ENCODE results near the gene IL10RA.
"Not testable (repeated sequence)": the region's sequence is repeated elsewhere in the genome, so short reads cannot be mapped to it uniquely, and the experiment has no call there.

IL10RA gene

DNA sequence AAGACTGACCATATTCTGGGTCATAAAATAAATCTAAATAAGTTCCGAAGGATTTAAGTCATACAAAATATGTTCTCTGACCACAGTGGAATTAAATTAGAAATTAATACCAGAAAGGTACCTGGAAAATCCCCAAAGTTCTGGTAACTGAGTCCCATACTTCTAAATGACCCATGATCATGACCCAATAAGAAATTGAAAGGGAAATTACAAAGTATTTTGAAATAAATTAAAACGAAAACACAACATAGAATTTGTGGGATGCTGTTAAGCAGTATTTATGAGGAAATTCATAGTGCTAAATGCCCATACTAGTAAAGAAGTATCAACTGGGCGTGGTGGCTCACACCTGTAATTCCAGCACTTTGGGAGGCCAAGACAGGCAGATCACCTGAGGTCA, 23.4 kb upstream of the IL10RA start:
- no peak for DNase-seq

DNA sequence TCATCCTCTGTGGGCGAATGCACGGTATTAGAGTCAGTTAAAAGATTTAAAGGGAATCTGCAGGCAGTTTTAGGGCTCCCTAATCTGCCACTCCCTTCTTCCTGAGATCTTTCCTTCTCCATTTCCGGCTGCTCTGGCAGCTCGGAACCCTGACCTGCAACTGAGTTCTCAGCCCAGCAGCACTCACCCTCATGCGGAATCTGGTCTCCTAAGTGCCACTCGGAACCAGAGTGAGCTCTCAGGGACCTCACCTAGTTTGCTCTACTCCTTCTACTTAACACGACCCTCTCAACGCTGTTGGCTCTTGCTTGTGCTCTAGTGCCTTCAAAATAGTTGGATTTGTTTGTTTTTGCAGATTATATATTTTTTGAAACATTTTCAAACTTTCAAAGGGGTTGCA, 19.3 kb upstream of the IL10RA start:
- DNase-seq = no peak

DNA sequence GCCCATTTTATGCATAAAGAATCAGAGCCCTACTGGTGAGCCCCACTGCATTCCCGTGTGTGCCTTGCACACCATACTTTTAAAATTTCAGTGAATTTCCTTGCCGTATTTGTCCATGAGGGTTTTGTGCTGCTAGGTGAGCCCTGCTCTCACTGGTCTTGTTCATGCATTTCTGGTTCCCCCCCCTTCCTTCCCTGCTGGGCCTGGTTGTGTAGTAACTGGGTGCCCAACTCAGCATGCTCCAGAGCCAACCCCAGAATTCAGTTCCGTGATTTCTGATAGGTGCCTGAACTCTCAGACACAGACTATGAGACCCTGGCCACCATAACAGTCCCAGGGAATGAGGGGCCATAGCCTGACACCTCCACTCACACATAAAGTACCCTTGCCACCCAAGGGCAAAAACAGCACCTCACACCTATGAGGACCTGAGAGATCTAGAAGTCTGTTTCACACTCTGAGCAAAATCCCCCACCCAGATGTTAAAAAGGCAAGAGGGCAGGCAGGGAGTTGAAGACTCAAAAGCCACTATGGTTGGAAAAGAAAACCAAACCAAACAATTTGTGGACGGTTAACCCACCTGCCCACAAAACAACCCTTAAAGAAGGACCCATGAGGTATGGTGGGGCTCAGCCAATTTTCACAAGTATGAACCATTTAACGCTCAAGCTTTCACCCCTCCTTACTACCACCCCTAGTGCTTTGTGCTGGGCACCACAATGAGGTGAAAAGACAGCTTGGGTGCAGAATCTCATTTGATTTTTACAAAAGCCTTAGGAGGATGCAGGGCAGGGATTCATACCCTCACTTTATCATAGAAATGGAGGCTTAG, 16.8 kb upstream of the IL10RA start:
- DNase-seq = no peak

DNA sequence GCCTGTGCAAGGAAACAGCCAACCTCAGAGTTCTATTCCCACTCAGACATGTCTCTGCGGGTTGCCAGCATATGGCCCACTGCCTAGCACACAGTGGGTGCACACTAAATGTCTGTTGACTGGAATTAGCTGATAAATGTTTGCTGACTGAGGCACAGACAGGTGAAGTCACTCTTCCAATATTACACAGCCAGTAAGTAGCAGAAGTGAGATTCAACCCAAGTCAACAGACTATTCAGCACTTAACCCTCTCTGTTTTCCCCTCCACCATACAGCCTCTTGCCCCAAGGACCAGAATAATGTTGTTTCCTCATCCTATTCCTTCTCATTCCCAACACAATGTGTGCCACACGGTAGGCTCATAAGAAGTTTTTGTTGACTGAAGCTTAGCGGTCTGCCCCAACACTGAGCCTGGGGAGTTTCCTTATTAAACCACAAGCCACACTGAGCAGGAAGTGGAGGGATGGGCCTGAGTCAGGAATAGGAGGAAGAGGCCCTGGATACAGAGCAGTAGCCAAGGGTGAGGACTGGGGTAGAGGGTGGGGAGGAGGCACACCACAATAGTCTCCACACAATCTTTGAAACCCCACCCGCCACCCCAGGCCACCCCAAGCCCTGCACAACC, 15.7 kb upstream of the IL10RA start:
- DNase-seq = no peak

DNA sequence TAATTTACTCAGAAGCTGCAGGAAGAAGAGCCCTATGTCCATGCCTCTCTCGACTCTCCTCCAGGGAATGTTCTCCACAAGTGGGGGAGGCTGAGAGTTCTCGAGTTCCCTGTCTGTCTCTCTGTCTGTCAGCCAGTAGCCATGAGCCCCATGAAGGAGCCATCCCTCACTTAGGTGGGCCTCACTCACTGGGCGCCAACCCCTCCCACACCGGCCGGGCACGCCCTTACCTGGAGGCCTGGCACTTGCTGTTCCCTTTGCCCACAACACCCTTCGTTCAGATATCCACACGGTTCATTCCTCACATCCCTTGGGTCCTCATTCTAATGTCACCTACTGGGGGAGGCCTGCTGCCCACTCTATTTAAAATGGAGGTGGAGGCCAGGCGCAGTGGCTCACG, 14.2 kb upstream of the IL10RA start:
- no peak for DNase-seq

DNA sequence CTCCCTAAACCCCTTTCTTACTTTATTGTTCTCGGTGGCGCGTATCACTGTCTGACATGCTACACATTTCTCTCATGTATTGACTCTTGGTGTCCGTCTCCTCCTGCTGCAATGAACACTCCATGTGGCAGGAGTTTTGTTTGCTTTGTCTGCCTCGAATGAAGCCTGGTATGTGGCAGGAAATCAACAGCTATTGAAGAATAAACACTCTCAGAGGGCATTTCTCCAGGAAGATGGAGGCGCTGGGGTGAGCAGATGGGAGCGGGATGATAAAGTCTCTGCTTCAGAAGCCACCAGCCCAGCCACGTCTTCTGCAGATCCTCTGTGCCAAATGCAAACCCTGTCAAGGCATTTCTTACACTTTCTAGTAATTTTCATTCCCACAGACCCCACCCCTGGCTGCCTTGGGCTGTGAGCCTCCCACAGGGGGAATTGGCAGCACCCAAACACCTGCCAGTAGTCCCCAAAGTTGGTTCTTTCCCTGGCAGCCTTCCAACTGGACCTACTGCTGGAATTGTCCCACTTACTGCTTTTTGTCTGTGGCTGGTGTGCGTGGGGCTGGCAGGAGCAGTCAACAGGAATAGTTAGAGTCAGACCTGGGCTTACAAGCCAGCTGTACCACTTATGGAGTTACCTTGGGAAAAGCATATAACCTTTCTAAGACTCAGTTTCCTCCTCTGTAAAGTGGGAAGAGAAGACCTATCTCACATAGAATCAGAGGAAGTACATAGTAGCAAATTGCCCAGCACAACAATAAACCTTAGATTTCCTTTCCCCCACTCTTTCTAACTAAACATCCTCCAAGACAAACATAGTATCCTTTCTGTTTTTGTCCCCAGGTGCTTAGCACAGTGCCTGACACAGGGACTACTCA, 13.3 kb upstream of the IL10RA start:
- DNase-seq = no peak

DNA sequence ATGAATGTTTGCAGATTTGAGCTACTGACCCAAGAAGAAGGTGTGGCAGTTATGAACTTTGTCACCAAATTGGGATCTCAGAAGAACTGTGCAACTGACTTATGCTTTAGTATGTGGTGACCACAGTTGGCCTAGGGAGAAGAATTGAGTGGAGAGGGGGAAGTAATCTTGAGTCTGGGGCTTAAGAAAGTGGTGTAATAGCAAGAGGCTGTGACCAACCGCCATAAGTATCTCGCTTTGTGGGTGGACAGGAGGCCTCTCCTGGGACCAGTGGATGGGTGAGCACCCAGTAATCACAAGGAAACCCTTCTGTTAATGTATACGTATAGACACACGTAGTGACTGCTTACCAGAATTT, 12.7 kb upstream of the IL10RA start:
- no peak for DNase-seq

DNA sequence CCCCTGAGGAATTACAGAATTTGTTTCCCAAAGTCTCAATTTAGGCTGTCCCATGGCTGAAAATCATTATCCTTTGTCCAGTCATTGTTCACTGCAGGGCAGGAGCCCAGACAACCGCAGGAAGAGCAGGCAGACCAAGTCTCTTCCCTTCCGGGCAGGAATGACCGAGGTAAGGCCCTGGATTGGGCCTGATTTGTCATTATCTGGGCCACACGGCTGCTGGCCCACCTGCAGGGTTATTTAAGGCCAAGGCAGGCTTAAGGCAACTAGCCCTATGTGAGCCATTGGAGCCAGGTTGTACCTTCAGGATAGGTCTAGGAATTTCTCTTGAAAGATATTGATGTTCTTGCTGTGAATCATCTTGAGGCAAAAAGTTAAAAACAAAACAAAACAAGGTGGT, 9.7 kb upstream of the IL10RA start:
- DNase-seq = no peak

DNA sequence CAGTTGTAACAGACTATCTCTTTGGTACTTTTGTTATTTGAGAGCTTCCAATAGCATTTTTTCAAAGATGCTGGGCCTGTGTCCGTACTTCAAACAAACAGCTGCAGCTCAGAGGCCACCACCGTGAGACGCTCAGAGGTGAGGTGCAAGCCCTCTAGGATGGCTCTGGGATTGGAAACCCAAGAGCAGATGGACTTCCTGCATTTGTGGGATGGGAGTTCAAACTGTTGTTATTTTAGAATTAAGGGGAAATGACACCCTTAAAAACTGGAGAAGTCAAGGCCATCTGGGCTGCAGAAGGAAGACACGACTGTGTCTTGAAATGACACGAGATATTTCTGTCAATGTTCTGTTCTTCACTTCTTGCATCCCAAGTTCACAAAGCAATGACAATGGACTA, 9.2 kb upstream of the IL10RA start:
- DNase-seq = no peak

DNA sequence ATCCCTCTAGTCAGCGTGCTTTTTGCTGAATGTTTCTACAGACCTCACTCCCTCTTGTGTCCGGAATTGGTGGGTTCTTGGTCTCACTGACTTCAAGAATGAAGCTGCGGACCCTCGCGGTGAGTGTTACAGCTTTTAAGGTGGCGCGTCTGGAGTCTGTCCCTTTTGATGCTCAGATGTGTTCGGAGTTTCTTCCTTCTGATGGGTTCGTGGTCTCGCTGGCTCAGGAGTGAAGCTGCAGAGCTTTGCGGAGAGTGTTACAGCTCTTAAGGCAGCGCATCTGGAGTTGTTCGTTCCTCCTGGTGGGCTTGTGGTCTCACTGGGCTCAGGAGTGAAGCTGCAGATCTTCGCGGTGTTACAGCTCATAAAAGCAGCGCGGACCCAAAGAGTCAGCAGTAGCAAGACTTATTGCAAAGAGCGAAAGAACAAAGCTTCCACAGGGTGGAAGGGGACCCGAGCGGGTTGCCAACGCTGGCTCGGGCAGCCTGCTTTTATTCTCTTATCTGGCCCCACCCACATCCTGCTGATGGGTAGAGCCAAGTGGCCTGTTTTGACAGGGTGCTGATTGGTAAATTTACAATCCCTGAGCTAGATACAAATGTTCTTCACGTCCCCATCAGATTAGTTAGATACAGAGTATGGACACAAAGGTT, 8.5 kb upstream of the IL10RA start:
- DNase-seq = not testable (repeated sequence)

DNA sequence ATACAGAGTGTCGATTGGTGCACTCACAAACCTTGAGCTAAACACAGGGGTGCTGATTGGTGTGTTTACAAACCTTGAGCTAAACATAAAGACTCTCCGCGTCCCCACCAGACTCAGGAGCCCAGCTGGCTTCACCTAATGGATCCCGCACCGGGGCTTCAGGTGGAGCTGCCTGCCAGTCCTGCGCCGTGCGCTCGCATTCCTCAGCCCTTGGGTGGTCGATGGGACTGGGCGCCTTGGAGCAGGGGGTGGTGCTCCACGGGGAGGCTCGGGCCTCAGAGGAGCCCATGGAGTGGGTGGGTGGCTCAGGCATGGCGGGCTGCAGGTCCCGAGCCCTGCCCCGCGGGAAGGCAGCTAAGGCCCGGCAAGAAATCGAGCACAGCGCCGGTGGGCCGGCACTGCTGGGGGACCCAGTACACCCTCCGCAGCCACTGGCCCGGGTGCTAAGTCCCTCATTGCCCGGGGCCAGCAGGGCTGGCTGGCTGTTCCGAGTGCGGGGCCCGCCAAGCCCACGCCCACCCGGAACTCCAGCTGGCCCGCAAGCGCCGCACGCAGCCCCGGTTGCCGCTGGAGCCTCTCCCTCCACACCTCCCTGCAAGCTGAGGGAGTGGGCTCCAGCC, 7.8 kb upstream of the IL10RA start:
- DNase-seq = not testable (repeated sequence)

DNA sequence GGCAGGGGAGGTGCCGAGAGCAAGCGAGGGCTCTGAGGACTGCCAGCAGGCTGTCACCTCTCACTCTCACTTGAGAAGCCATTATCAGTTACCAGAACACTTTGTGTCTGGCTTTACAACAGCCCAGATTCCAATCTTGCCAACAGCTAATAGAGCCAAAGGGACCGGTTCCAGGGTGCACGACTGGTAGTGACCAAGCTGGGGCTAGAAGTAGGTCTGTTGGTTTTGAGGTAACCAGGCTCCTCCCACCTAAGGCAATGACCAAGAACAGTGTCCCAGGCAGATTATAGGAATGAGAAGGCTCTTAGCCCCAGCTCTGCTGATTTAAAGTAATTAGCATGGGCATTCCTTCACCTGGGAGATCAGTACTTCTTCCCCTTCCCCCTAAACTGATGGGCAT, 7.2 kb upstream of the IL10RA start:
- no peak for DNase-seq

DNA sequence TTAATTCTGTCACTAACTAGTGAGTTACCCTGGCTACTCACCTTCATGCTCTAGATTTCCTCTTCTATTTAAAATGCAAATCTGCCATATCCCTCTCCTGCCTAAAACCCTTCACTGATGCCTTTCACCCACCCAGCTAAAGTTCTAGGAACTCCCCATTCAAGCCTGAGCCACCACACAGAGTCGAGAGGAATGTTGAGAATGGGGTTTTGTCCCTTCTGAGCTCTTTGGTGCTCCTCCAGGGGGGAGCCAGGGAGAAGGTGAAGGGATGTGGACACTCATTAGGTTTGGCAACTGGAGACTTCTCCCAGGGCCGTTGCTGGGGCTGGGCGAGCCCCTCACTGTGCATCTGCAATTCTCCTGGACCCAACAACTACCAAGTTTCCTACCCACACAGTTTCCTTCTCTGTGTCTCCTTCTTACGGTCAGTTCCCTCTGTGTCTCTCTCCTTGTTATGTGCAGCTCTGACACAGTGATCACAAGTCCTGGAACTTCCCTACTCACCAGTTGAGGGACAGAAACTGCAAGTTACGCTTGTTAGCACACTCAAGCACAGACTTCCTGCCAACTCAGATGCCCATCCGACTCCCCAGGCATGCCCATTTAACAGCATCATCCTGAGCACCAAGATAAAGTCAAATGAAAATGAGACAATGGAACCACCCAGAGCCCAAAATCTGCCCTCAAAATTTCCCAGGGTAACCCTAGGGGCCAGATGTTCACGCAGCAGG, 6.5 kb upstream of the IL10RA start:
- DNase-seq = no peak

DNA sequence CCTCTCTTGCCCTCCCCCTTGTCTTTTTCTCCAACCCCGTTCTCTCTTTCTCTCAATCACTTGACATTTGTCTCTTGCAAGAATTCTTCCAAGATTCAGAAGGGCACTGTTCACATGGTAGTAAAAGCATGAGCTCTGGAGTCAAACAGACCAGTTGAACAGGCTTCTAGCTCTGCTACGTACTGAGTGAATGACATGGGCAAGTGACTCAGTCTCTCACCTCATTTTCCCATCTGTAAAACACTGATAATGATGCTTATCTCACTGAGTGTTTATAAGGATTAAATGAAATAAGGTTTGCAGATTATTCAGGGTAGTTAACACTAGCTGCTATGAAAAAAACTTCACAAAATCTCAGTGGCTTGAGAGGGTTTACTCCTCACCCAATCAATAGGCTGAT, 5.9 kb upstream of the IL10RA start:
- no peak for DNase-seq

DNA sequence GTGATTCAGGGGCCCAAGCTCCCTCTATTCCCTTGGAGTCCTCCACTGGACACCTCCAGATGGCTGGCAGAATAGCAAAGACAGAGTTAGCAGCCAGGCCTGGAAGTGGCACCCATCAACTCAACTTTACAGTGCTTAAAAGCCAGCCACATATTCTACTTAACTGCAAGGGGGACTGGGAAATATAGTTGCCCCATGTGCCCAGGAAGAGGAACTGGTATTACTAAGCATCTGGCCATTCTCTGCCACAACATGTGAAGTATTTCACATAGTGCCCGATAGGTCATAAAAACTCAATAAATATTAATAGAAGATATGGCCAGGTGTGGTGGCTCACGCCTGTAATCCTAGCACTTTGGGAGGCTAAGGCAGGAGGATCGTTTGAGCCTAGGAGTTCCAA, 5.5 kb upstream of the IL10RA start:
- no peak for DNase-seq

DNA sequence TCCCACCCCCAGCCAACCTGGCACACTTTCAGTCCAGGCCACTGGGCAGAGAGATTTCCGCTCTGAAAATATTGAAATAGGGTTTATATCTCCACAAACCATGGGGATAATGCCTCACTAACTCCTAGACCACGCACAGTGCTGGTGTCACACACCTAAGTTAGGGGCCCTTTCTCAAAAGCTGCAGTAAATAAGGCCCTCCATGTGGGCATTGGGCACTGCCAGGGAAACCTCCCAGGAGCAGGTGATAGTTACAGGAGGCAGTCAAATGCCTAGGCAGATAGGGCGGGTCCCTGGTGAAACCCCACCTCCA, 3.1 kb upstream of the IL10RA start:
- DNase-seq = no peak

DNA sequence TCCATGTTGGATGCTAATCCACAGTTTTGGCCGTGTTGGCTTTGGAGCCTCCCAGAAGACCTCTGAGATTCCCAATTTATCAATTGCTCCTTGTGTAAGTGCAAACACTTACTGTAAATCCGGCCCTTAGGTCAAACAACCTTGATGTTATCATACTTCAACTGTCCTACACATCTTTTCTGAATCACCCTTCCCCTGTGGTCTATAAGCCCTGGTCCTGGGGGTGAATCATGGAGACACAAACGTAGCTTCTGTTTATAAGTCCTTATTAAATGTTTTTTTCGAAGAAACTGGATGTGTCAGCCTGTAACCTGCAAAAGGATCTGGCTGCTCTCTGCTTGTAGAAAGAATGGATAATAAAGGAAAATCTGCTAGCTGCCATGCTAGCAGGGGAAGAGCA, 1.7 kb upstream of the IL10RA start:
- no peak for DNase-seq

DNA sequence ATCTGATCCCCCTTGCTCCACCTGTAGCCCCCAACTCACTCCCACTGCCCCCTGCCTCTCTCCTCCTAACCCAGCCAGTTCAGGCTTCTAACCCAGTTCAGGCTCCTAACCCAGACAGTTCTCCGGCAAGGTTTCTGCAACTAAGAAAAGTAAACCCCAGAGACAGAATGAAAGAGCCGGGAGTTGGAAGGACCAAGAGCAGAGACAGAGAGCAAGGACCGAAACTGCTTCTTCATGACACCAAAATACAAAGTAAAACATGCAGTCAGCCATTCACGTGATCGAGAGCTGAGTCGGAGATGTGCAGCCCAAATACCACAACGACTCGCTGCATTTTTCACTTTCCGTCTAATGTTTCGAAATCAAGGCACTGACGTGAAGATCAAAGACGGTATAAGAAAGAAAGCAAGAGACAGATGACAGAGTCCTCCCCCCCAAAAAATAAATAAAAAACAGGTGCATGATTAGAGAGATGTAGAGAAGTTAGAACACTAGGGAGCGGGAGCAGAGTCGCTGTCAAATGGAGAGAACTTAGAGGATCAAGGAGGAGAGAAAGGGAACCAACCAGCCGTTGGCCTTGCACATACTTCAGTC, 884 bp downstream of the IL10RA start:
- no peak for DNase-seq

DNA sequence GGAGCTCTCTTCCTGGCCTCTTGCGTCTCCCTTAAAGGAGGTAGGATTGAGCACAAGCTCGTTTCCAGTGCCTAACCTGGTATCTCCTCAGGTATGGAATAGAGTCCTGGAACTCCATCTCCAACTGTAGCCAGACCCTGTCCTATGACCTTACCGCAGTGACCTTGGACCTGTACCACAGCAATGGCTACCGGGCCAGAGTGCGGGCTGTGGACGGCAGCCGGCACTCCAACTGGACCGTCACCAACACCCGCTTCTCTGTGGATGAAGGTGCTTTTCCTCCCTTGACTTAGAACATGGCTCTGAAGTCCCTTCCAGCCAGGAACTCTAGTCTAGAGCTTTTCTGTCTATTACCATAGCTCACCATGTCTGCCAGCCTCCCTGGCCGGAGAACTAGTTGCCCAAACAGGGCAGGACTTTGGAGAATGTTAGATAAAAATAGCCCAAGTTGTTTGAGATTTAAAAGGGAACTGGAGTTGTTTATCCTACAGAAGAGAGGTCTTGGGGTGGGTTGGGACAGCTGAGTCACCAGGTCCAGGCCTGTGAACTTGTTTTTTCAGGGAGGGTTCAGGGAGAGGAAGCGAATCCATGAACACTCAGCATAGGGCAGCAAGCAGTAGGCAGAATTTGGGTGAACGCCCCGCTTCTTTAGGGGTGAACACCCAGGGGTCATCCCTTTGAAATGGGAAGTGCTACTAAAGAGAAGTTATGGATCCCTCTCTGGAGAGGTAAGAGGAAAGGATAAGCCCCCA, 3.3 kb downstream of the IL10RA start:
- DNase-seq = no peak

DNA sequence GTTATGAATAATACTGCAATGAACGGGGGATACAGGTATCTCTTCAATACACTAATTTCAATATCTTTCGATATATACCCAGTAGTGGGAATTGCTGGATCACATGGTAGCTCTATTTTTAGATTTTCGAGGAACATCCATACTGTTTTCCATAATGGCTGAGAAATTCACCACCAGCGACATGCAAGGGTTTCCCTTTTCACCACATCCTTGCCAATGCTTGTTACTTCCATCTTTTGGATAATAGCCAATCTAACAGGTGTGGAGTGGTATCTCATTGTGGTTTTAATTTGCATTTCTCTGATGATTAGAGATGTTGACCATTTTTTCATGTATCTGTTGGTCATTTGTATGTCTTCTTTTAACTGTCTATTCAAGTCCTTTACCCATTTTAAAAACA, 5.9 kb downstream of the IL10RA start:
- DNase-seq = no peak

DNA sequence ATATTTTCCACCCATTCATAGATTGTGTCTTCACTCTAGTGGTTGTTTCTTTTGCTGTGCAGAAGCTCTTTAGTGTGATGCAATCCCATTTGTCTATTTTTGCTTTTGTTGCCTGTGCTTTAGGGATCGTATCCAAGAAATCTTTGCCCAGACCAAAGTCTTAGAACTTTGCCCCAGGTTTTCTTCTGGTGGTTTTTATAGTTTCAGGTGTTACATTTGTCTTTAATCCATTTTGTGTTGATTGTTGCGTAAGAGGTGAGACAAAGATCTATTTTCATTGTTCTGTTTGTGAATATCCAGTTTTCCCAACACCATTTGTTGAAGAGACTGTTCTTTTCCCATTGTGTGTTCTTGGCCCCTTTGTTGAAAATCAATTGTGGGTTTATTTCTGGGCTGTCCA, 6.4 kb downstream of the IL10RA start:
- DNase-seq = no peak

All from HCEC 1CT (cell line).